D721Med (cell line): ENCODE measurements around the gene ANKRD60.

Experiments
- DNase-seq: peaks from one replicate; pipeline ENCODE4 v3.0.0; 2011; ENCODE audit warnings: low spot score; ENCODE audit not compliant: insufficient read length
- FAIRE-seq: peaks from 2 replicates; lab custom pipeline; 2011; peaks lifted over from hg19 to GRCh38; lab: Jason Lieb, UNC
- CTCF ChIP-seq: IDR thresholded peaks from 2 replicates; pipeline ENCODE4 v1.5.1; 2012; ENCODE audit warnings: mild to moderate bottlenecking, control low read depth; ENCODE audit not compliant: insufficient read depth; ENCODE audit errors: missing control alignments

ANKRD60 gene

GRCh38 chr20:58202044-58202443 is 26.4 kb downstream of the ANKRD60 start:
- FAIRE-seq (no peak), DNase-seq (no peak)
- no peak for TF ChIP-seq CTCF

GRCh38 chr20:58201616-58202015 is 26.8 kb downstream of the ANKRD60 start:
- DNase-seq (no peak), FAIRE-seq (no peak)
- no peak for TF ChIP-seq CTCF

- no peak for FAIRE-seq
- no peak for TF ChIP-seq CTCF
- no peak for DNase-seq
These were observed 29.0 kb downstream of the ANKRD60 start for GRCh38 chr20:58199469-58199868.

- TF ChIP-seq CTCF = no peak
- FAIRE-seq (no peak), DNase-seq (no peak)
These were observed 29.5 kb downstream of the ANKRD60 start for GRCh38 chr20:58198901-58199355.

- no peak for FAIRE-seq
- DNase-seq = no peak
- TF ChIP-seq CTCF = no peak
These were observed 30.1 kb downstream of the ANKRD60 start for GRCh38 chr20:58198384-58198783.

DNA sequence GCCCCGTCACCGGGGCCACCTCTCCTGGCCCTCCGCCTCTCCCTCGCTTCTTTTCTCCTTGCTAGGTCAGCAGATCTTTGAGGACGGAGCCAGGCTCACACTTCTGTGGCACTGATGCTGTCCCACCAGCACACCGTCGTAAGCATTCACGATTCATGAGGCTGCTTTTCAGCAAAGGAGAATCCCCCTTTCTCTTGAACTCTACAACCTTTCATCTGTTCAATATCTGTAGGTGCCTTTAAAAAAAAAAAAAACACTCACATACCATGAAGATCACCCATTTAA is 31.3 kb downstream of the ANKRD60 start:
- no peak for FAIRE-seq
- no peak for DNase-seq
- TF ChIP-seq CTCF = no peak

DNA sequence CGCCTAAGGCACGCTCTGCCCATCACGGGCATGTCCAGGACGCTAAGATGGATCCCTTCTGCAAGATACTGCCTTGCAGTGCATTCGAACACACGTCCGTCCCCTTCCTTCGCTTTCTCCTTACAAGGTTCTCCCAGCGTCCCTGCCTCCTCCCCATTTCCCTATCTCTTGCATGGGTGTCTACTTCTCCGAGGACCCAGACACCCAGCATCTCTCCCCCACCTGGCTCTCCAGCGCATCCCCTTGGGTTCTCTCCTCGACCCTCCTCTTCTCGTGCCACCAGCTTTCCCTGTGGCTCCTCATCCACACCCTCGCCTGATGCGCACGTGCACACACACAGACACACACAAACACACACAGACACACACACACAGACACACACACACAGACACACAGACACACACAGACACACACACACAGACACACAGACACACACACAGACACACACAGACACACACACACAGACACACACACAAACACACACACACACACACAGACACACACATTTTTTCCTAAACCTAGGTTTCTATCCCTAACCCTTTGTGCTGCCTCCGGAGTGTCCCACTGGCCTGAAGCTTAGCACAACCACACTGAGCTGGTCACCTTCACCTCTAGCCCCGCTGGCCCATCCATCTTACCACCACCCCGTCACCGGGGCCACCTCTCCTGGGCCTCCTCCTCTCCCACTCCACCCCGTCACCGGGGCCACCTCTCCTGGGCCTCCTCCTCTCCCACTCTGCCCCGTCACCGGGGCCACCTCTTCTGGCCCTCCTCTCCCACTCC is 31.9 kb downstream of the ANKRD60 start:
- no peak for DNase-seq
- FAIRE-seq = no peak
- no peak for TF ChIP-seq CTCF
